ENCODE results near the gene IFRD1.

IFRD1 gene

DNA sequence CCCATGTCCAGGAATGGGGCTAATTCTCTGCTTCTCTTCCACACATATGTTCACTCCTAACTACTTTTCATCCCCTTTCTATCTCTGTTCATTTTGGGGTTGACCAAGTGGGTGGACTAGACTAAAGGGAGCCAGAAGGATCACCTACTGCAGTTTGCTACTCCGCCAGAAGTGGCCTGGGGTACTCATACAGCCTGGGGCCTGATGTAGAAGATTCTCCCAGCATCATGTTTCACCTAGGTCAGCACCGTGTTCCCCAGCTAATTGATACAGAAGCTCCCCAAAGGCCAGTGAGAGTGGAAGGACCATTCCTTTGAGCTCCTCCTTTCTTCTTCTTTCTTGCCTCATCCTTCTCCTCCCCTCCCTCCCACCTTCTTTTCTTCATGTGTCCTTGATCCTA is 19.6 kb upstream of the IFRD1 start:
- no peak overlapping the region for H3K4me2 ChIP-seq (ENCODE audit: low read depth, low read length, poor library complexity, severe bottlenecking)
- no peak for TF ChIP-seq EZH2phosphoT487 (IDR thresholded peaks at IDR 0.05; ENCODE audit: borderline replicate concordance)
- TF ChIP-seq, protein P1, sequence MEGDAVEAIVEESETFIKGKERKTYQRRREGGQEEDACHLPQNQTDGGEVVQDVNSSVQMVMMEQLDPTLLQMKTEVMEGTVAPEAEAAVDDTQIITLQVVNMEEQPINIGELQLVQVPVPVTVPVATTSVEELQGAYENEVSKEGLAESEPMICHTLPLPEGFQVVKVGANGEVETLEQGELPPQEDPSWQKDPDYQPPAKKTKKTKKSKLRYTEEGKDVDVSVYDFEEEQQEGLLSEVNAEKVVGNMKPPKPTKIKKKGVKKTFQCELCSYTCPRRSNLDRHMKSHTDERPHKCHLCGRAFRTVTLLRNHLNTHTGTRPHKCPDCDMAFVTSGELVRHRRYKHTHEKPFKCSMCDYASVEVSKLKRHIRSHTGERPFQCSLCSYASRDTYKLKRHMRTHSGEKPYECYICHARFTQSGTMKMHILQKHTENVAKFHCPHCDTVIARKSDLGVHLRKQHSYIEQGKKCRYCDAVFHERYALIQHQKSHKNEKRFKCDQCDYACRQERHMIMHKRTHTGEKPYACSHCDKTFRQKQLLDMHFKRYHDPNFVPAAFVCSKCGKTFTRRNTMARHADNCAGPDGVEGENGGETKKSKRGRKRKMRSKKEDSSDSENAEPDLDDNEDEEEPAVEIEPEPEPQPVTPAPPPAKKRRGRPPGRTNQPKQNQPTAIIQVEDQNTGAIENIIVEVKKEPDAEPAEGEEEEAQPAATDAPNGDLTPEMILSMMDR (conservative IDR thresholded peaks at IDR 0.05; ENCODE audit: low read length) = no peak
- H3K4me3 ChIP-seq (ENCODE audit: low read length, poor library complexity, severe bottlenecking) = no peak overlapping the region
- H3K9me2 ChIP-seq (replicated peaks; ENCODE audit: low read depth, low read length) = no peaks in the 10 kb centered on the region
- no peak overlapping the region for H3K9ac ChIP-seq (ENCODE audit: low read depth, low read length, poor library complexity, severe bottlenecking)
- peaks cover 9% of the 10 kb centered on the region for H3K4me1 ChIP-seq (ENCODE audit: insufficient read depth, low read length, poor library complexity, severe bottlenecking)
- H2AFZ ChIP-seq (ENCODE audit: low read length) = no peak overlapping the region
- H3K27me3 ChIP-seq (ENCODE audit: insufficient read depth, low read length, poor library complexity, severe bottlenecking) = no peaks in the 10 kb centered on the region
- H3K79me2 ChIP-seq (ENCODE audit: insufficient read depth, low read length) = no peaks in the 10 kb centered on the region
- H4K20me1 ChIP-seq (ENCODE audit: insufficient read depth, low read length, poor library complexity, severe bottlenecking) = no peaks in the 10 kb centered on the region
- no peaks in the 10 kb centered on the region; the same call in 1 of the 2 replicates for H3F3A ChIP-seq (ENCODE audit: low read depth)
- no peaks in the 10 kb centered on the region for H3K36me3 ChIP-seq (ENCODE audit: insufficient read depth, low read length)
- H3K9me3 ChIP-seq (ENCODE audit: insufficient read depth, low read depth, low read length) = no peaks in the 10 kb centered on the region

DNA sequence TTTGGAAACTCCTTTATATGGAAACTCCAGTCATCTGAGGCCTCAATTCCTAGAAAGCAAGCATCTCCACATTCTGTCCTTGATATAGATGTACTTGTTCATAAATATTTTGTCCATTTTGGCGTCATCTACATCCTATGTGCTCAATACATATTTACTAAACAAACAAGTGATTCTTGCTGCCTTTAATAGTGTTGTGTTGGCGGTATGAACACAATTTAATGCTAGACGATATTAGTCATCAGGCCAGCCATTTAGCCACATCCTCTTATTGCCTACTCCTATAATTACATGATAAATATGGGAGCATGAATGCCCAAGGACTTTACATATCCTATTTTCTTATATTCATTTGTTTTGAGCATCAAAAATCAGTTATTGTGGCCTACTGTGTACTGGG is 18.5 kb upstream of the IFRD1 start:
- Histone ChIP-seq H3K4me3 (ENCODE audit: low read length, poor library complexity, severe bottlenecking) (no peak overlapping the region), H3K27me3 (ENCODE audit: insufficient read depth, low read length, poor library complexity, severe bottlenecking) (no peaks in the 10 kb centered on the region), H3K79me2 (ENCODE audit: insufficient read depth, low read length) (no peaks in the 10 kb centered on the region), H3K36me3 (ENCODE audit: insufficient read depth, low read length) (no peaks in the 10 kb centered on the region), H2AFZ (ENCODE audit: low read length) (no peak overlapping the region), H3K9ac (ENCODE audit: low read depth, low read length, poor library complexity, severe bottlenecking) (no peak overlapping the region), H3K9me3 (ENCODE audit: insufficient read depth, low read depth, low read length) (no peaks in the 10 kb centered on the region), H3K9me2 (replicated peaks; ENCODE audit: low read depth, low read length) (no peaks in the 10 kb centered on the region), H3K4me2 (ENCODE audit: low read depth, low read length, poor library complexity, severe bottlenecking) (no peak overlapping the region), H4K20me1 (ENCODE audit: insufficient read depth, low read length, poor library complexity, severe bottlenecking) (no peaks in the 10 kb centered on the region), H3F3A (ENCODE audit: low read depth) (no peaks in the 10 kb centered on the region; the same call in 1 of the 2 replicates), H3K4me1 (ENCODE audit: insufficient read depth, low read length, poor library complexity, severe bottlenecking) (peaks cover 9% of the 10 kb centered on the region)
- TF ChIP-seq, protein P1 (conservative IDR thresholded peaks at IDR 0.05; ENCODE audit: low read length) = no peak

DNA sequence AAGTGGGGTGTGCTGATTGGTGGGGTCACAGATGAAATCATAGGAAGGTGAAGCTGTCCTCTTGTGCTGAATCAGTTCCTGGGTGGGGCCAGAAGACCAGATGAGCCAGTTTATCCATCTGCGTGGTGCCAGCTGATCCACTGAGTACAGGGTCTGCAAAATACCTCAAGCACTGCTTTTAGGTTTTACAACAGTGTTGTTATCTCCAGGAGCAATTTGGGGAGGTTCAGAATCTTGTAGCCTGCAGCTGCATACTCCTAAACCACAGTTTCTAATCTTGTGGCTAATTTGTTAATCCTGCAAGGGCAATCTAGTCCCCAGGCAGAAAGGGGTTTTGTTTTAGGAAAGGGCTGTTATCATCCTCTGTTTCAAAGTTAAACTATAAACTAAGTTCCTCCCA is 17.0 kb upstream of the IFRD1 start:
- no peaks in the 10 kb centered on the region for H3K9me2 ChIP-seq (replicated peaks; ENCODE audit: low read depth, low read length)
- no peaks in the 10 kb centered on the region for H3K27me3 ChIP-seq (ENCODE audit: insufficient read depth, low read length, poor library complexity, severe bottlenecking)
- TF ChIP-seq, protein P1 (conservative IDR thresholded peaks at IDR 0.05; ENCODE audit: low read length) = no peak
- TF ChIP-seq EZH2phosphoT487 (IDR thresholded peaks at IDR 0.05; ENCODE audit: borderline replicate concordance) = 0 out of 2 replicates have a peak, but pooled peaks have one; percentile 33
- peaks cover 9% of the 10 kb centered on the region for H3K4me1 ChIP-seq (ENCODE audit: insufficient read depth, low read length, poor library complexity, severe bottlenecking)
- H3K4me3 ChIP-seq (ENCODE audit: low read length, poor library complexity, severe bottlenecking) = no peak overlapping the region
- H3K79me2 ChIP-seq (ENCODE audit: insufficient read depth, low read length) = no peaks in the 10 kb centered on the region
- no peaks in the 10 kb centered on the region for H3K36me3 ChIP-seq (ENCODE audit: insufficient read depth, low read length)
- no peaks in the 10 kb centered on the region for H4K20me1 ChIP-seq (ENCODE audit: insufficient read depth, low read length, poor library complexity, severe bottlenecking)
- H3K9me3 ChIP-seq (ENCODE audit: insufficient read depth, low read depth, low read length) = no peaks in the 10 kb centered on the region
- H3K9ac ChIP-seq (ENCODE audit: low read depth, low read length, poor library complexity, severe bottlenecking) = no peak overlapping the region
- peak overlapping the region; percentile 49 for H3K4me2 ChIP-seq (ENCODE audit: low read depth, low read length, poor library complexity, severe bottlenecking)
- no peaks in the 10 kb centered on the region; the same call in 1 of the 2 replicates for H3F3A ChIP-seq (ENCODE audit: low read depth)
- H2AFZ ChIP-seq (ENCODE audit: low read length) = no peak overlapping the region

All from Loucy (cell line).